HepG2 (cell line): Measurements from ENCODE around the gene RAD51AP1. TPM values are rescaled to one million over a fixed set of nuclear protein-coding genes. Genes with fewer than 3 reads are reported as not detected.

ENCODE experiments used
- ATAC-seq: fragments of 200-7000 bp; cut with Tn5 transposase; 3 replicates; pipeline ENCODE4 v1.9.1; 2020; ENCODE audit warnings: mild to moderate bottlenecking, moderate library complexity
- BruUV-seq: library from RNA; stranded (reverse); fragments of 400-500 nt; replicated peaks from 2 replicates; lab custom pipeline; 2021; lab: Mats Ljungman, UMichigan
- CTCF ChIA-PET: fragments of 300-600 bp; formaldehyde crosslinking; extraction: SDS; loops from one replicate; lab custom pipeline; 2021; ENCODE audit warnings: low total read pairs, inconsistent platforms, low intra/inter-chr PET ratio; lab: Yijun Ruan, JAX
- POLR2A ChIA-PET: fragments of 350-600 bp; sonication (Branson Sonifier 250); formaldehyde crosslinking; loops from one replicate; lab custom pipeline; 2020; ENCODE audit warnings: antibody characterized with exemption, inconsistent platforms; lab: Yijun Ruan, JAX
- DNase-seq: peaks from one replicate; pipeline ENCODE4 v3.0.0-alpha.2; 2015; ENCODE audit warnings: low spot score
- FAIRE-seq: peaks from 3 replicates; lab custom pipeline; 2011; peaks lifted over from hg19 to GRCh38; lab: Jason Lieb, UNC
- H2AFZ ChIP-seq: one replicate; pipeline ENCODE4 v1.6.1; 2011; ENCODE audit warnings: low read length, inconsistent platforms
- H3K27ac ChIP-seq: fragments of 300-600 bp; 3 replicates; pipeline ENCODE4 v1.8.0; 2011; ENCODE audit warnings: mixed run types, mild to moderate bottlenecking, mixed read lengths, low read length, inconsistent platforms; ENCODE audit not compliant: insufficient read depth; ENCODE audit errors: extremely low read length
- H3K27me3 ChIP-seq, 2 experiments: fragments of 200-600 bp in 1 of 2; 2 replicates in 1 of 2; 3 replicates in 1 of 2; pipeline versions ENCODE4 v1.6.0 to v1.8.0; 2011; ENCODE audit warnings: low read length in 2 of 2, mild to moderate bottlenecking in 2 of 2, moderate library complexity in 2 of 2, inconsistent platforms in 1 of 2; ENCODE audit not compliant: insufficient read depth in 2 of 2, control insufficient read depth in 1 of 2
- H3K36me3 ChIP-seq, 2 experiments: fragments of 200-600 bp in 1 of 2; replicated peaks in 1 of 2; 2 replicates in 1 of 2; 3 replicates in 1 of 2; pipeline versions ENCODE4 v1.5.1 to v1.8.0; 2011; ENCODE audit warnings: low read length in 2 of 2, inconsistent platforms in 1 of 2; ENCODE audit not compliant: insufficient read depth in 2 of 2, control insufficient read depth in 1 of 2
- H3K4me1 ChIP-seq: 2 replicates; pipeline ENCODE4 v1.5.1; 2012; ENCODE audit warnings: low read length, inconsistent platforms; ENCODE audit not compliant: insufficient read depth
- H3K4me2 ChIP-seq: 2 replicates; pipeline ENCODE4 v1.6.0; 2011; ENCODE audit warnings: low read depth, low read length, inconsistent platforms
- H3K4me3 ChIP-seq, 3 experiments: fragments of 200-600 bp in 1 of 3; sonication (generic), shearing (Covaris generic) in 1 of 3; replicated peaks in 1 of 3; 2 replicates each; pipeline ENCODE4 v1.5.1; 2011 to 2016; ENCODE audit warnings: low read length in 3 of 3, inconsistent platforms in 2 of 3, low read depth in 2 of 3, mild to moderate bottlenecking in 2 of 3, control low read depth in 1 of 3, mixed read lengths in 1 of 3; ENCODE audit not compliant: insufficient read depth in 1 of 3
- H3K79me2 ChIP-seq: one replicate; pipeline ENCODE4 v1.6.1; 2011; ENCODE audit warnings: low read length, inconsistent platforms; ENCODE audit not compliant: insufficient read depth
- H3K9ac ChIP-seq: 2 replicates; pipeline ENCODE4 v1.6.0; 2011; ENCODE audit warnings: mild to moderate bottlenecking, low read depth, low read length, inconsistent platforms; ENCODE audit not compliant: insufficient read depth
- H3K9me3 ChIP-seq: 2 replicates; pipeline ENCODE4 v1.5.1; 2012; ENCODE audit warnings: mild to moderate bottlenecking, low read length
- H4K20me1 ChIP-seq: 2 replicates; pipeline ENCODE4 v1.6.0; 2011; ENCODE audit warnings: inconsistent platforms, mild to moderate bottlenecking, low read length, moderate library complexity; ENCODE audit not compliant: insufficient read depth
- CEBPB ChIP-seq: IDR thresholded peaks from 2 replicates; pipeline ENCODE4 v1.6.1; 2011; ENCODE audit warnings: low read depth, low read length, improper control_type of control experiment, borderline replicate concordance
- IKZF5 ChIP-seq: IDR thresholded peaks from 2 replicates; pipeline ENCODE4 v1.6.1; 2018; ENCODE audit warnings: missing genetic modification reagents, mild to moderate bottlenecking, missing compliant biosample characterization
- SAFB2 ChIP-seq: sonication (generic); formaldehyde crosslinking; IDR thresholded peaks from 2 replicates; pipeline ENCODE4 v1.5.1; 2020; ENCODE audit warnings: missing genetic modification reagents, low read depth, mild to moderate bottlenecking, borderline replicate concordance
- ZNF326 ChIP-seq: sonication (generic); formaldehyde crosslinking; IDR thresholded peaks from 2 replicates; pipeline ENCODE4 v1.4.0; 2020; ENCODE audit warnings: missing genetic modification reagents, borderline replicate concordance
- ZNF329 ChIP-seq: sonication (generic); formaldehyde crosslinking; IDR thresholded peaks from 2 replicates; pipeline ENCODE4 v1.9.0; 2021; ENCODE audit warnings: low read depth, mild to moderate bottlenecking, missing genetic modification reagents
- ZNF331 ChIP-seq: sonication (generic); formaldehyde crosslinking; IDR thresholded peaks from 2 replicates; pipeline ENCODE4 v1.4.0; 2020; ENCODE audit warnings: missing genetic modification reagents
- ZNF883 ChIP-seq: sonication (generic); formaldehyde crosslinking; IDR thresholded peaks from 2 replicates; pipeline ENCODE4 v1.5.1; 2020; ENCODE audit warnings: mild to moderate bottlenecking, missing genetic modification reagents; ENCODE audit errors: not compliant biosample characterization
- ZNF891 ChIP-seq: sonication (generic); formaldehyde crosslinking; IDR thresholded peaks from 2 replicates; pipeline ENCODE4 v1.5.0; 2020; ENCODE audit warnings: mild to moderate bottlenecking, missing genetic modification reagents
- WGBS: methylation state at CpG from one replicate; pipeline ENCODE4 v1.1.6; 2017; ENCODE audit warnings: low lambda C conversion rate; 5-methylcytosine and 5-hydroxymethylcytosine counted together
- in situ Hi-C: cut with HindIII; loops from 2 replicates; pipeline ENCODE4 v1.10.0; 2017; ENCODE audit warnings: low pct_unique_long_range_greater_than_20kb; ENCODE audit not compliant: extremely low pct_ligation_motif_present
- intact Hi-C: fragments of 100-400 bp; cut with micrococcal nuclease; formaldehyde crosslinking; loops from one replicate; pipeline ENCODE4 v1.10.0; 2022; ENCODE audit not compliant: unreplicated experiment
- polyA plus RNA-seq, 8 experiments: library from polyadenylated mRNA; depleted of rRNA in 3 of 8; stranded (reverse) in 7 of 8; unstranded in 1 of 8; fragments of >200 nt; fragmentation: Illumina TruSeq in 4 of 8; extraction: Trizol in 4 of 8; gene quantifications; 2 replicates each; pipeline versions ENCODE4 v1.2.1 to v1.2.3, GENCODE V29; 2011 to 2016; ENCODE audit warnings: low read depth in 4 of 8, missing spikeins in 1 of 8, mixed read lengths in 1 of 8; ENCODE audit not compliant: insufficient read depth in 1 of 8
- total RNA-seq, 5 experiments: library from RNA; depleted of rRNA; stranded (reverse); fragments of >200 nt; fragmentation: Illumina TruSeq; extraction: Trizol; gene quantifications; 2 replicates each; pipeline ENCODE4 v1.2.3, GENCODE V29; 2016; ENCODE audit warnings: low read depth in 1 of 5

The RAD51AP1 gene
- total and polyA plus RNA-seq, 2 of the 13 experiments (the other 11 are each of a cell fraction or from before 2014, with no cell fraction given), result 16.6 to 49.3 TPM

GRCh38 chr12:4557586-4557985, 18.9 kb downstream of the RAD51AP1 start:
- Histone ChIP-seq H3K9ac (no peak overlapping the region), H3K4me2 (no peak overlapping the region), H4K20me1 (no peaks in the 10 kb centered on the region), H3K4me3 (no peak overlapping the region), H3K27ac (no peak overlapping the region), H2AFZ (no peak overlapping the region), H3K4me1 (peaks cover 11% of the 10 kb centered on the region), H3K79me2 (no peaks in the 10 kb centered on the region), H3K9me3 (no peaks in the 10 kb centered on the region), H3K27me3 (no peaks in the 10 kb centered on the region), H3K36me3 (peaks cover 0 to 8% of the 10 kb centered on the region in 2 experiments)
- intact Hi-C loops, result no loop called here
- FAIRE-seq (no peak), DNase-seq (no peak), ATAC-seq (no peak)
- CTCF ChIA-PET, result no interaction called here
- POLR2A ChIA-PET, result no interaction called here
- 97% methylated on average over 5 of the region's 5 CpGs for WGBS
- TF ChIP-seq SAFB2 (CRISPR knock-in tag) (no peak), ZNF883 (CRISPR knock-in tag) (no peak), ZNF891 (no peak), ZNF331 (CRISPR knock-in tag) (no peak), ZNF326 (CRISPR knock-in tag) (no peak), ZNF329 (CRISPR knock-in tag) (no peak)
- no TSS peak for BruUV-seq
- in situ Hi-C loops, result no loop called here

DNA sequence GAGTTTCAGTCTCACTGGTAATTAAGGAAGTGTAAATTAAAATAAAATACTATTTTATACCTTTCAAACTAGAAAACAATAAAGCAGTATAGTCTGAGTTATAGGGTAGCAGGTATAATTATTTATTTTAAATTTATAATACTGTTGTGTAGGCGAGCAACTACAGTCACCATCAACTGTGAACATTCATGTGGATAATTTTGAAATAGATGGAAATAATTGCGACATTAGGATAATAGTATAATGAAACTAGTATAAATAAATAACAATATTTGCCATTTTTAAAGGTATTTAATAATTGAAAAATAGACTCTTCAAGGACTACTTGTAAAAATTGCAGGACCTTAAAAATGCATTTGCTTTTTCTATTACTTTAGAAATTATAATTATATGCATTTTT, 19.5 kb downstream of the RAD51AP1 start:
- no TSS peak for BruUV-seq
- WGBS, result 98% methylated on average over 2 of the region's 2 CpGs
- no peak for ATAC-seq
- ChIA-PET CTCF (no interaction called here), POLR2A (no interaction called here)
- Histone ChIP-seq H3K79me2 (no peaks in the 10 kb centered on the region), H4K20me1 (no peaks in the 10 kb centered on the region), H3K4me2 (no peak overlapping the region), H3K9me3 (no peaks in the 10 kb centered on the region), H3K9ac (no peak overlapping the region), H3K4me1 (peaks cover 13% of the 10 kb centered on the region), H3K27ac (no peak overlapping the region), H3K36me3 (peaks cover 0 to 8% of the 10 kb centered on the region in 2 experiments), H2AFZ (no peak overlapping the region), H3K27me3 (no peaks in the 10 kb centered on the region), H3K4me3 (no peak overlapping the region)
- FAIRE-seq, result no peak
- TF ChIP-seq CEBPB, result peak; percentile 18; the same call in 1 of the 2 replicates
- TF ChIP-seq IKZF5 (CRISPR knock-in tag), result no peak
- in situ Hi-C loops (no loop called here), intact Hi-C loops (no loop called here)
- no peak for DNase-seq
